GM12878 (cell line): ENCODE results near the gene TBCD. TPM values are rescaled to one million over a fixed set of nuclear protein-coding genes. Genes with fewer than 3 reads are reported as not detected.

ENCODE experiments used
- ATAC-seq: fragments of 200-7000 bp; cut with Tn5 transposase; 3 replicates; pipeline ENCODE4 v1.9.1; 2020; ENCODE audit warnings: mild to moderate bottlenecking, moderate library complexity
- BruUV-seq: library from RNA; stranded (reverse); fragments of 400-500 nt; replicated peaks from 2 replicates; lab custom pipeline; 2021; lab: Mats Ljungman, UMichigan
- CTCF ChIA-PET: fragments of 300-600 bp; sonication (Branson Sonifier 250); formaldehyde crosslinking; extraction: SDS; loops from one replicate; lab custom pipeline; 2021; ENCODE audit warnings: inconsistent platforms; lab: Yijun Ruan, JAX
- POLR2A ChIA-PET: fragments of 350-600 bp; formaldehyde crosslinking; extraction: SDS; loops from one replicate; lab custom pipeline; 2021; ENCODE audit warnings: inconsistent platforms; lab: Charles Lee
- RAD21 ChIA-PET: fragments of 300-600 bp; sonication (Branson Sonifier 250); formaldehyde crosslinking; loops from one replicate; lab custom pipeline; 2023; ENCODE audit warnings: antibody characterized with exemption; ENCODE audit not compliant: unreplicated experiment; lab: Charles Lee
- SMC1A ChIA-PET: fragments of 300-600 bp; sonication (Branson Sonifier 250); formaldehyde crosslinking; loops from one replicate; lab custom pipeline; 2023; ENCODE audit not compliant: unreplicated experiment, uncharacterized antibody; lab: Charles Lee
- DNase-seq: peaks from one replicate; pipeline ENCODE4 v3.0.0-alpha.2; 2011; ENCODE audit warnings: low read depth, low spot score
- FAIRE-seq: peaks from 3 replicates; lab custom pipeline; 2011; peaks lifted over from hg19 to GRCh38; lab: Jason Lieb, UNC
- H2AFZ ChIP-seq: 2 replicates; pipeline ENCODE4 v1.6.0; 2011; ENCODE audit warnings: low read depth, low read length, control low read depth; ENCODE audit not compliant: control insufficient read depth
- H3K27ac ChIP-seq: 2 replicates; pipeline ENCODE4 v1.5.1; 2011; ENCODE audit warnings: control low read depth; ENCODE audit not compliant: control insufficient read depth, insufficient read depth
- H3K27me3 ChIP-seq, 2 experiments: replicated peaks in 1 of 2; 2 replicates each; pipeline versions ENCODE4 v1.6.0 to v1.6.1; 2011; ENCODE audit warnings: low read length in 1 of 2; ENCODE audit not compliant: control insufficient read depth in 2 of 2, insufficient read depth in 2 of 2
- H3K36me3 ChIP-seq, 2 experiments: 2 replicates each; pipeline ENCODE4 v1.5.1; 2011; ENCODE audit warnings: low read length in 1 of 2; ENCODE audit not compliant: control insufficient read depth in 2 of 2, insufficient read depth in 2 of 2
- H3K4me1 ChIP-seq: 2 replicates; pipeline ENCODE4 v1.6.1; 2011; ENCODE audit warnings: mild to moderate bottlenecking, low read length, moderate library complexity, mixed read lengths; ENCODE audit not compliant: control insufficient read depth, insufficient read depth
- H3K4me2 ChIP-seq: 2 replicates; pipeline ENCODE4 v1.6.0; 2011; ENCODE audit warnings: control low read depth; ENCODE audit not compliant: control insufficient read depth, insufficient read depth
- H3K4me3 ChIP-seq: fragments of 200-600 bp; sonication (generic); 2 replicates; pipeline ENCODE4 v1.5.1; 2016
- H3K79me2 ChIP-seq: 2 replicates; pipeline ENCODE4 v1.6.0; 2011; ENCODE audit warnings: low read length; ENCODE audit not compliant: control insufficient read depth, insufficient read depth
- H3K9ac ChIP-seq: 2 replicates; pipeline ENCODE4 v1.8.0; 2011; ENCODE audit warnings: low read length, control low read depth, mixed read lengths; ENCODE audit not compliant: control insufficient read depth, insufficient read depth
- H3K9me3 ChIP-seq: replicated peaks from 3 replicates; pipeline ENCODE4 v1.5.1; 2011; ENCODE audit warnings: mild to moderate bottlenecking, low read length; ENCODE audit not compliant: control insufficient read depth, insufficient read depth
- H4K20me1 ChIP-seq: 2 replicates; pipeline ENCODE4 v1.6.0; 2011; ENCODE audit not compliant: control insufficient read depth, insufficient read depth
- ETV6 ChIP-seq, 2 experiments: fragments of 450-650 bp in 1 of 2; IDR thresholded peaks in 1 of 2; conservative IDR thresholded peaks in 1 of 2; 2 replicates each; pipeline ENCODE4 v1.6.1; 2014; ENCODE audit warnings: antibody characterized with exemption in 1 of 2, borderline replicate concordance in 1 of 2, low read depth in 1 of 2, mild to moderate bottlenecking in 1 of 2, moderate library complexity in 1 of 2
- KAT2A ChIP-seq: conservative IDR thresholded peaks from 2 replicates; pipeline ENCODE4 v1.6.1; 2011; ENCODE audit warnings: low read depth, low read length; ENCODE audit not compliant: control insufficient read depth
- KLF5 ChIP-seq: fragments of 450-650 bp; IDR thresholded peaks from 2 replicates; pipeline ENCODE4 v1.6.1; 2014; ENCODE audit warnings: mild to moderate bottlenecking; ENCODE audit not compliant: partially characterized antibody
- SRF ChIP-seq, 2 experiments: IDR thresholded peaks; 2 replicates each; pipeline ENCODE4 v1.6.1; 2011; ENCODE audit warnings: low read depth in 2 of 2, low read length in 2 of 2, mild to moderate bottlenecking in 1 of 2, moderate library complexity in 1 of 2
- YY1 ChIP-seq: IDR thresholded peaks from 2 replicates; pipeline ENCODE4 v1.6.1; 2011; ENCODE audit warnings: low read depth, mild to moderate bottlenecking, low read length
- WGBS: methylation state at CpG from one replicate; pipeline ENCODE4 v1.1.6; 2016; ENCODE audit warnings: low lambda C conversion rate; ENCODE audit not compliant: insufficient replicate concordance, insufficient coverage; ENCODE audit errors: missing lambda C conversion rate; 5-methylcytosine and 5-hydroxymethylcytosine counted together
- in situ Hi-C: fragments of 300-500 bp; cut with MboI; formaldehyde crosslinking; loops from 9 replicates; pipeline ENCODE4 v1.14.3; 2018; ENCODE audit warnings: mixed read lengths
- intact Hi-C: fragments of 100-400 bp; cut with micrococcal nuclease; formaldehyde crosslinking; loops from one replicate; pipeline ENCODE4 v1.14.2; 2022; ENCODE audit not compliant: unreplicated experiment
- polyA plus RNA-seq, 11 experiments: library from polyadenylated mRNA; depleted of rRNA in 4 of 11; unstranded in 6 of 11; stranded (reverse) in 5 of 11; fragments of >200 nt; fragmentation: Nextera tagmentation in 4 of 11; fragmentation: Illumina TruSeq in 1 of 11; extraction: Ambion mirVana in 4 of 11; extraction: Trizol in 1 of 11; gene quantifications; 1 replicate in 1 of 11; 2 replicates in 10 of 11; pipeline versions ENCODE4 v1.2.1 to v1.2.3, GENCODE V29; 2011 to 2016; ENCODE audit warnings: inconsistent platforms in 2 of 11, missing spikeins in 2 of 11, low read depth in 1 of 11
- total RNA-seq, 4 experiments: library from RNA; depleted of rRNA in 3 of 4; stranded (reverse); fragments of >200 nt in 3 of 4; fragmentation: Illumina TruSeq in 1 of 4; extraction: Trizol in 1 of 4; gene quantifications; 2 replicates each; pipeline versions ENCODE4 v1.2.1 to v1.2.3, GENCODE V29; 2013 to 2021

Gene TBCD
- total and polyA plus RNA-seq, 10 of the 15 experiments (the other 5 are each of a cell fraction or from before 2014, with no cell fraction given) = 10.3 to 114 (median 52.4) TPM

GRCh38 chr17:82737967-82738877, 13.6 kb upstream of the TBCD start:
- H3K4me3 ChIP-seq = no peak overlapping the region
- H2AFZ ChIP-seq = no peak overlapping the region
- in situ Hi-C loops (no loop called here), intact Hi-C loops (no loop called here)
- H4K20me1 ChIP-seq = no peaks in the 10 kb centered on the region
- H3K9me3 ChIP-seq = peaks cover 14% of the 10 kb centered on the region; the same call in 2 of the 3 replicates
- H3K36me3 ChIP-seq = no peaks in the 10 kb centered on the region
- H3K4me2 ChIP-seq = no peak overlapping the region
- ATAC-seq (no peak), DNase-seq (no peak), FAIRE-seq (no peak)
- TF ChIP-seq SRF (IDR thresholded peaks at IDR 0.05; ENCODE audit: low read depth in 2 of 2, low read length in 2 of 2) = no peak
- TF ChIP-seq KAT2A = no peak
- TF ChIP-seq ETV6 (conservative IDR thresholded peaks at IDR 0.05 in 1 of 2, IDR thresholded peaks at IDR 0.05 in 1 of 2; ENCODE audit: borderline replicate concordance in 1 of 2, low read depth in 1 of 2) = no peak
- TF ChIP-seq KLF5 = no peak
- TF ChIP-seq YY1 = no peak
- H3K27me3 ChIP-seq = no peaks in the 10 kb centered on the region
- H3K9ac ChIP-seq = no peak overlapping the region
- ChIA-PET SMC1A (no interaction called here), POLR2A (no interaction called here), CTCF (no interaction called here), RAD21 (no interaction called here)
- H3K79me2 ChIP-seq = no peaks in the 10 kb centered on the region
- 56% methylated on average over 26 of the region's 26 CpGs for WGBS
- no peak overlapping the region for H3K27ac ChIP-seq
- H3K4me1 ChIP-seq = no peaks in the 10 kb centered on the region
- no TSS peak for BruUV-seq
